GM21367 (cell line): ENCODE measurements around the gene HS3ST3B1.

Experiments used
- ATAC-seq: cut with Tn5 transposase; IDR thresholded peaks from one replicate; pipeline ENCODE4 v1.9.1; 2021; ENCODE audit not compliant: unreplicated experiment

HS3ST3B1 gene

DNA sequence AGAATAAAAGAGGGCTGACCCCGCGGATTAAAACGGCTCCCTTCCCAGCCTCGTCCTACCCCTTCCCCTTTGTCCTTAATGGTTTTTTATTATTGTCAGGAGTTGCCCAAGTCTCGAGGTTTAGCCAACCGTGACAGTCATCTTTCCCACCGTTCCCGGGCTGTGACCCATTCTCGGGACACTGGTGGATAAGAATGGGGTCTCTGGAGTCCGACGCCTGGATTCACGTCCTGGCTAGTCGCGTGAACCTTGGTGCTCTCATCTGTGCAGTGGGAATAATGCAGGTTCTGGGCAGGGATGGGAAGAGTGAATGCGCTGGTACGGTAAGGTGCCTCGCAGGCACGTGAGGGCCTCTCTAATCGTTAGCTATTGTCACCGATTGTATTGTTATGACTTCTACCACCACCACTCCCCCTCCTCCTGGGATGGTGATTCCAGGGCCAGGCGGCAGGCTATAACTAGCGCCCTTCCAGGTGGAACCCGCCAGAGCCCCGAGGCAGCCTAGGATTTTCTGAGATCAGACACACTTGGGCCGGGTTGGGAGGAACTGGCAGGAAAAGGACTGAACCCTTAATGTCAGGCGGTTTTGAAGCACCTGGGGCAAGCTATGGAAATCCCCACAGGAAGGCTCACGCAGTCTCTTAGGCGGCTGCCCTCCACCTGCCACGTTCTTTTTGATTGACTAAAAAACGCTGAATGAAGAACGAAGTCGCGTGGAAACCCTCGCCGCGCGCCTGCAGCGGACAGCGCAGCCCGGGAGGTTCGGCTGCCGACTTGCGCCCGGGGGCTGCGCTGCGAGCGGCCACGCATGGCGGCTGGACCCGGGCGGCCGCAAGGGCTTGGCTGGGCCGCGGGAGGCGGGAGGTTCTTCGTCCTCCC is 2.7 kb downstream of the HS3ST3B1 start:
- no peak for ATAC-seq

DNA sequence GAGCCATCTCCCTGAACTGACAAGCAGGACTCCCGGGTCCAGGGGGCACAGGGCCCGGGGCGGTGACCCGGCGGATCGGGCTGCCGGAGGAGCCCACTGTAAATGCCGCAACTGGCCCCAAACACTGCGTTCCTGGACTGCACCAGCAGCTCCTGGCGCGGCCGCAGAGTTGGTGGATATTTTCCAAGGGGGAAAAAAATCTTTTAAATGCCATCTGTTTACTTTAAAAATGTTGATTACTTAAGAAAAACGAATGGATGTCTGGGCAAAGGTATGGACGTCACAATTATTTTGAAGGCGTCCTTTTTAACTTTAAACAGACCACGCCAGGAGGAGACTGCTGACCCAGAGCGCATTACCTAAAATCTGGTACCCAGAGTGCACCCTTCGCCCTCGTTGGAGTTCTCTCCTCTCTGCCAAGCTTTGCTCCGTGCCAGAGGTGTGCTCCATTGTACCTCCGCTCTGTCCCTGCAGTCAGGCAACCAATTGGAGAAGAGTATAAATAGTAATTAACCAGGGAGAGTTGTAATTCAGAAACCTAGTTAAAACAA is 3.4 kb downstream of the HS3ST3B1 start:
- ATAC-seq = no peak

DNA sequence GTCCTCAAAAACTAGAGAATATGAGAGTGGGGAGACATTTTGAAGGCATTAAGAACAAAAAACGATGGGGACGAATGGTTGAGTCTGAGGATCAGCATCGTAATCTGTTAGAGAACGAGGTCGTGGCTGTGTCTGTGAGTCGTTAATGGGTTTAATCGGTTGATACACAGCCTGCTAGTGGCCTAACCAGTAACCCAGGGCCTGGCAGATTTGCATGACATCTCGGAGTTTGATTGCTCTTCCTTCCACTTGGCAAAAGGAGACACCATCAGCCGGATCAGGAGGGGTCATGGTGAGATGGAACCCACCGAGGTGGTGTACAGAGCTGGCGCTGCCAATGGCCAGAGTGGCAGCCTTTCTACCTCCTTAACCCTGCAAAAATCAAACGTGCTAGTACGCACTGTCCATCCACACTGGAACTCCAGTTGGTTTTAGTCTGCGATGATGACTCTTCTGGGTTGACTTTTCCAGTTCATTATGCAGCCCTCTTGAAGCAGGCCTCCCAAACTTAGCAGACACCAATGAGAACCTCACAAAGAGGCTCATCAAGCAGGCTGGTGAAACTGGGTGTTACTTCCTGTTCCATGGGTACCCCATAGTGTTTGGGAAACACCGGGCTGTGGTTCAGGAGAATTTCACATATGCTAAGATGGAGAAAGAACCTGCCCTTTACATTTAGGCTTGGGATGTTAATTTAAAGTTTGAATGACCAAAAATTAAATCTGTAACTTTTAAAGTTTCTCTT is 4.1 kb downstream of the HS3ST3B1 start:
- ATAC-seq = no peak

DNA sequence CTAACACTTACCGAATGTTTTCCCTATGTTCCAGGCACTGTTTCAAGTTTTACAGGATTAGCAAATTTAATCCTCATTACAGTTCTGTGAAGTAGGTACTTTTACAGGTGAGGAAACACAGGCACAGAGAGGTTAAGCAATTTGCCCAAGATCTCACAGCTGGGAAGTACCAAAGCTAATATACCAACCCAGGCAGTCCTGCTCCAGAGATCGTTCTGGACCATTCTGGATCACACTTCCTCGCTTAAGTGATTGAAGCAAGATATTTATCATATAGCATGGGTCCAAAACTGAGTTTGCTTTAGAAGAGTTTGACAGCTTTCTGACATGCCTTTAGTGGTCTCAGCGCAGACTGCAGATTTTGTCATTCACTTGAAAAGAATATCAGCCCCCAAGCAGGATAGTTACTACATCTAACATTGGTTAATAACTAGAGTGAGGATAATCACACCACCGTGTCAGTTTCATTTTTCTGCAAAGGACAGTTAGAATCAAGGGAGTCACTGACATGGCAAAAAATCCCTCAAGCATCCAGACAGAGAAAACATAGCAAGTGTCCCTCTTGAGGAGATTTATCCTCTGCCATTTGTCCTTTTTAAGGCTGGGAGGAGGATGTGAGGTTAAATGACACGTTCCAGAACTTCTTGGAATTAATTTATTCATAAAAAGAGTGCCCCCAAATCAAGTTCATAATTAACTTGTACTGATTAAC is 5.1 kb downstream of the HS3ST3B1 start:
- ATAC-seq = no peak

DNA sequence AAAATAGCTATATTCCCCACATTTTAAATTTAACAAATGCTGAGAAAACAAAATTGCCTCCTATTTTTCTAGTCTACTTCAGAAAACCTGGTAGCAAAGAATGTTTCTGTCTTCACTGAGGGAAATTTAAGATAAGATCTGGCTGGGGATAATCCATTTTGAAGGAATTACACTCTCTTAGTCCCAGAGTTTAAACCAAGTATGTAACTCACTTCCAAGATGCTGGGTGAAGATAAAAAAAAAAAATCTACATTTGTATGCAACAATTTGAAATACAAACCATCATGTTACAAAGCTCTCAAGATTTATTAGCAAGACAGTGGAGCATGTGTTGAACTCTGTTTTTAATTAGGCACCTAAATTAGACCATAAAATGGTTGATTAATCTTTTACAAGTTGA is 5.7 kb downstream of the HS3ST3B1 start:
- no peak for ATAC-seq

DNA sequence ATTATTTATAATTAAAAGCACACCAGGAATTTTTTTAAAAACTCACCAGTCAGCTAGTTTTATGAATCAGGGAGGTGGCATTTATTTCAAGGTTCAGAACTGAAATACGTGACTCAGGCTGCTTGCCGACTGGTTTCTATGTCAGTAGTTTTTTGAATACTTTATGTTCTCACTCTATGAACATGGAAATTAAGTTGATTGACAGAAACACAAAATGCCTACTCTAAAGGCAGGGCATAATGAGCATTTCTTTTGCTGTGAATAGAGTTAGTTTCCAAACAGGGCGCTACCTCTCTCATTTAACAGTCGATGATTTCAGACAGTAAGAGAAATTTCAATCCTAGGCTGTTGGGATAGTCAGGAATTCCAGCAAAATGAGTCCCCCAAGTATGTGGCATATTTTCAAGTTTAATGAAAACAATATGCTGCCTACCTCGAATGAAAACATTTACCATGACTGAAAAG is 6.7 kb downstream of the HS3ST3B1 start:
- ATAC-seq = no peak

DNA sequence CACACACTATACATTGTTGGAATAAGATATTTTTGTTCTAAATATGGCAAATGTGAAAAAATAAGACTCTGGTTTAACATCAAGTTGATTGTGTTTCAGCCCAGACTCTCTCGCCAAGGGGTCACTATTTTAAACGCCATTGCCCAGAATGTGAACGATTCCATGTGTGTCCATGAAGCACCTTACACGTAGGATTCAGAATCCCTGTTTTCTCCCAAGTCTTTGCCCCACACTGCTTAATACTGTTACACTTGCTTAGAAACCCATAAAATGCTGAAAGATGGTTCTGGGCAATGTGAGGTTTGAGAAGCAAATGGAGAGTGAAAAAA is 7.7 kb downstream of the HS3ST3B1 start:
- ATAC-seq = no peak

DNA sequence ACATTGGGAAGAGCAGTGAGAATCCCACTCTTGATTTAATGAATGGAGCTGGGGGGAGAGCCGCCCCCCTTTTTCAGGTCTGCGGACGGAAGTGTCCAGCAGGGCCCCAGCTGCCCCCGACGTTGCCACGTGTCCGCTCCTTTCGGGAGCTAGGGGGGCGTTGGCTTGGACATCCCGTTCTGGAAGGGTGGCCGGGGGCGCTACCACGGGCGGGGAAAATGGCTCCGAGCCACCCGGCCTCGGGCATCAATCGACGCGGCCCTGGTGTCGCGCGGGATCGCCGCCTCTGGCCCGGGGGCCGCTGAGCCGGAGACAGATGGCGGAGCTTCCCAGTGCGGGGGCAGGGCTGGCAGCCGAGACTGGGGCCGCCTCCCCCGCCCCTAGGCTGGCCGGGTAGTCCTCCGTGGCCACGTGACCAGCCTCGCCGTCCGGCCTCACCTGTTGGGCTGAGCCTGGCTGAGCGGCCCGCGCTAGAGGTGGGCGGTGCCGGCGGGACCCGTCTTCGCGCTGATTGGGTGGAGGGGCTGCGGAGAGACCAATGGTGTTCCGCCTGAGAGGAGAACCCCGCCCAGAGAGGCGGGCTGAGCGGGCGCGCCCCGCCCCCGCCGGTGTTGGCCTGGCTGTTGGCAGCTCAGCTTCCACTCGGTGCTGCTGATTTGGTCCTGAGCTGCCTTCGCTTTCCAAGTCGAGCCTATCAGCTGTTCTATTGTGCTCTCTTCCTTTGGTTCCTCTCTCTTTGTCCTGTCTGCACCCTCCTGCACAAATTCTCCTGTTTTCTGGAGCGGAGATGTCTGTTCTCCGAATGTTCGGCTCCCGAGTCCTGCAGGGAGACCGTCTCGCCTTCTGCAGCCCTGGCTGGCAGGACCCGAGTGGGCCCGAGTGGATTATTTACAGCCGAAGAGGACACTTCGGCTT is 8.3 kb downstream of the HS3ST3B1 start:
- ATAC-seq = no peak

DNA sequence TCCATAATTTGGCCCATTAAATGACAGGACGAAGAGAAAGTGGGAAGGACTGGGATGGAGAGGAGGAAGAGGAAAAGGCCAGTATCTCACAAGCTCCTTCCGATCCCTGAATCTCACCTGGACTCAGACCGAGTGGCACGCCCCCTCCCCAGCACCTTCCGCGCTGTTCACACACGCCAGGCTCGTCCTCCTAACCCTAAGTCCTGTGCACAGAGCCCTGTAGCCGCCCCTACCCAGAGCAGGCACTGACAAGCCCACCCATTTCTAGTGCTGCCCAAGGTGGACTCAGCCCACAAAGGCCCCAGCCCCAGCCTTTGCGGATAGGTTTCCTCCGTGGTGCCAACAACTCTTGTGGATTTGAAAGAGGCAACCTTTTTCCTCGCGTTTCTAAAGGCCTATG is 9.2 kb downstream of the HS3ST3B1 start:
- ATAC-seq = no peak

DNA sequence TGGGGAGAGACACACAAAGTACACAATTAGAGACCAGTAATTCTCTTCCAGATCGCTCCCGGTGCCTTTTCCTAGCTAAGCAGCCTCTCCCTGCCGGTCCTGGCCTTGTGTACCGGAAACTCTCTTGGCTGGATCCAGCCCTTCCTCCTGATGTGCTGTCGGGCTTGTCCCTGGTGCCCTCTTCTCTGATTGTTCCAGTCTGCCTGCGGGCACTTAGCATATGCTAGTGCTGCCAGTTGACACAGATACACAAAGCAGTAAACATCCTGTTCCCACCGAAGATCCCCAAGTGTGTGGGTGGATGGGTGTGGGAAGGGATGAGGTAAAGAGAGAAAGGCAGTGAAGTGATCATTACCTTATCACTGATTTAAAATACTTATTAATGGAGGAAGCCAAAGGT is 9.7 kb downstream of the HS3ST3B1 start:
- ATAC-seq = no peak

DNA sequence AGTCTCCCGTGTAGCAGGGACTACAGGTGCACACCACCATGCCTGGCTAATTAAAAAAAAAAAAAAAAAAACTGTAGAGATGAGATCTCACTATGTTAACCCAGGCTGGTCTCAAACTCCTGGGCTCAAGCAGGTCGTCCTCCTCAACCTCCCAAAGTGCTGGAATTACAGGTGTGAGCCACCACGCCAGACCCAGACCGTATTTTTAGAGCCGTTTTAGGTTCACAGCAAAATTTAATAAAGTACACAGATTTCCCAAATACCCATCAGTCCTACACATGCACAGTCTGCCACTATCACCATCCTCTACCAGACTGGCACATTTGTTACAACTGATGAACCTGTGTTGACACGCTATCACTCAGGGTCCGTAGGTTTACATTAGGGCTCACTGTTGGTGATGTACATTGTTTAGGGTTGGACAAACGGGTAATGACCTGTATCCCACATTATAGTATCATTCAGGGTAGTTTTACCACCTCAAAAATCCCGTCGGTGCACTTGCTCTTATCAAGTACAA is 10.4 kb downstream of the HS3ST3B1 start:
- ATAC-seq = no peak

DNA sequence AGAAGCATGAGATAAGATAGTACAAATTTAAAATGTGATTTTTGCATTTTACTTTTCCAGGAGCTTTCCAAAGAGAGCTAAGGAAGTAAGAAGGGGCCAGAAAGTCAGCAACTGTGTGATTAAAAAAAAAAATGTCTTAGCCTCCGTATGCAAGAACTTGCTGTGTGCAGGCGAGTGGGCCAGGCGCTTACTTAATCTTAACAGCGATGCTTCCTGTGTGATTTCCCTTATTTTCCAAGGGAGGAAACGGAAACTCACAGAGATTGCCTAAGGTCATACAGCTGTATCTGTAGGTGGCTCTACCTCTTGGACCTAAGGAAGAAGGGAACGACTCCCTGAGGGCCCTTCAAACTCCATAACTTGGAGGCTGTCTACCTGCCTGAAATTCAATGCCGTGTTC is 11.1 kb downstream of the HS3ST3B1 start:
- no peak for ATAC-seq

DNA sequence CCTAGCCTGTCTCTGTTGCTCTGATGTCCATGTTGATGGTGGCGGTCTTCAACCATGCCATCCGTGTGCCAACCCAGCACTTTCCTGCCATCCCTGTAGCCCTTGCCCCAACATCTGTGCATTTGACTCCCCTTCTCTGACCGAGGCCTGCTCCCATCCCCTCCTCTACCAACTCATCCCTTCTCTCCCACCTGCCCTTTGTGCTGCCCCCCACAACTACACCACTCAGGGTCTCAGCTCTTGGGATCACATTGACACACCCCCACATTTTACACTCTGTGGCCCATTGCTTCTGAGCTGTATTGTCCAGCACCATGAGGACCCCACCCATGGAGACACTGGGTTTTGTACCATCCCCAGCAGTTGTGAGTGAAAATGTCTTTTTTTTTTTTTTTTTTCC is 11.6 kb downstream of the HS3ST3B1 start:
- ATAC-seq = no peak

DNA sequence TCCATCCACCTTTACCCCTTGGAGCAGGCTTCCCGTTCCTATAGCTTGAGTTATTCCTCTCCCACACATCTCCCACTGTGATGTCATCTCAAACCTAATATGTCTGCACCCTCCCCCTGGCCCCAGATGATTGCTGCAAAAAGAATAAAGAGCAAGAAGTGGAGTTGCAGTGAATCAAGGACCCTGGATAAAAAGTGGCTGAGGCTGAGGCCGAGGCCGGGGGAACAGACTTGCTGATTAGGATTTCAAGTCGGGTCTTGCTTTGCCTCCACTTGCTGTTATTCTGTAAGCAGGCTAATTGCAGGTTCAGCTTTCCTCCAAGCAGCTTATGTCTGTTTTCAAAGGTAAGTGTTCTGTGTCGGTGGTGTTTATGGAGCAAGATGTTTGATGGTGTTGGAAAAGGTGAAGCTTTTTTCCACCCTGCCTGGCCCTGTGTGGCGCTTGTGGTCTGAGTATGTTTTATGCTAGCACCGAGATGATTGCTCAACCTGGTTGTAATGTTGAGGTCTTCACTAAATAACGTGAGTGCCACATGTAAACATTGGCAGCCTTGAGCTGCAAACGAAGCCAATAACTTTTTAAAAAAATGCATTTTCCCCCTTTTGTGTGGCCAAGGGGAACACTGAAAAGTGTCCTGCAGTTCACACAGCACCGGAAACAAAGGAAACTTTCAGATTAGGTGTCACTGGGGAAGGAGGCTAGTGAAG is 15.4 kb downstream of the HS3ST3B1 start:
- no peak for ATAC-seq

DNA sequence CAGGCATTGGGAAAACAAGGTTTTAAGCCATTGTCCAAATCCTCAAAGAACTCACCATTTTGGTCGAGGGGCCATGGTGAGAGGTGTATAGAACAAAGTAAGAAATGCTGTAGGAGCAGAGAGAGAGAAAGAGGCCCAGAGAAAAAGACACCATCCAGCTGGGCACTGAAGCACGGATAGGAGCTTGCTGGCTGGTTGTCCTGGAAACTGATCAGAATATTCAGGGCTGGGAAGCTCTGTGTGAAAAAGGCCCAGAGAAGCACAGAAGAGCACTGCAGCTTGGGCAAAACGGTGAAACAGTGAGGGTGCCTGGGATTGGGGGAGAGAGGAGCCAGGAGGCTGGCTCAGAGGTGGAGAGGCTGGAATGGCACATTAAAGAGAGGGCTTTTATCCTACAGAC is 16.5 kb downstream of the HS3ST3B1 start:
- no peak for ATAC-seq

DNA sequence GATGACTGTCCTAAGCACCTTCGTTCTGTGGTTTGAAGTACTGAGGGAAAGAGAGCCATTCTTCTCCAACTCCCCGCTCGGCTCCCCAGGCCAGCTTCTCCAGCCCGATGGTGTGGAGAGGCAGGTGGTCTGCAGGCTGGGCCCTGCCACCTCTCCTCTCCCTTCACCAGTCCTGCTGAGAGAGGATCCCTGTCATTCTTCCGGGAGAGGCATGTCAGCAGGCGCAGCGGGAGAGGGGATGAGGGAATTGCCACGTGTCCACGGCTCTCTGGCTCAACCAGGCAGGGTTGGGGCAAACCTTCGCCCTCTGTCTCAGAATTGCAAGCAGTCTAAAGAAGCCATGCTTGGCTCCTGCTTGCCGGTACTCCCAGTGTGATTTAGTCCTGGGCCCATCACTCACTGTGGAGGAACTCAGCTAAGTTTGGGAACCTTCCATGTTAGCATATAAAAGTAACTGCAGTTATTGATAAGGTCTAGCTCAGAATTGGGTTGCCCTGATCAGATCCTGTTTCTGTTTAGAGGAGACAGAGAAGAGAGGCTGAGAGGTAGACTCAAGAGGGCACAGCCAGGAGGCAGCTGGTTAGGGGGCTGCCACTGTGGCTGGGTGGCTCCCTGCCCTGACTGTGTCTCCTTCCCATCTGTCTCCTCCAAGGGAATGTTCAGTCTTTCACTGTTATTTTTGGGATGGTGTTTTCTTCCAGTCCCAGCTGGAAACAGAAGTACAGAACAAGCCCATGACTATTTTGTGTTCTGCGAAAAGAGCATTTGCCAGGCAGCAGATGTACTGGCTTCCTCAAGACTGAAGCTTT is 17.4 kb downstream of the HS3ST3B1 start:
- ATAC-seq = no peak

DNA sequence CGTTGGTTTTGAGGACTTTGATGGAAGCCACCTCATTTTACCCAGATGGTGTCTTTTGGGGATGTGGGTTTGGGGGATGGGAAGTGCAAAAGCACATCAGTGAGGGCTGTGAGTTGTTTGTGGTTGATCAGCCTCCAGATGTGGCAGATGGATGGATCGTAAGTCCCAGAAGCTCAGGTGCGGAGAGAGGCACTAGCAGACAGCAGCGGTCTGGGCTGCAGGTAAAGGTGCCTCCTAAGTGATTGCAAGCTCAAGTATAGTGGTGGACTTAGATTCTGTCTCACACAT is 18.0 kb downstream of the HS3ST3B1 start:
- no peak for ATAC-seq

DNA sequence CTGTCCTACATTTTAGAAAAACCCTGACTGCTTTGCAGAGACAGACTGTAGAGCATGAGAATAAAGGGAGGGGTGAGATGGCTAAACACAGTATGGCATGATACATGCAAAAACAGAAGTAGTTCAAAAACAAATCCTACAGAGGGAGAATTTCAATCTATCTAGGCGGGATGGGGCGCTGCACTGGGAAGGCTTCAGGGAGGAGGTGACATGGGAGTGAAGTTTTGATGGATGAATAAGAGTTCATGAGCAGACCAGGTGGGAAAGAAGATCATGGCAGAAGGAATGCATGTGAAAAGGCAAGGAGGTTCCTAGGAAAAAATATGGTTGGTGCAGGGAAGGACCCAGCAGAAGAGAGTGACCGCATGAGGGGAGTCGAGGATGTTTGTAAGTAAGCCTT is 19.2 kb downstream of the HS3ST3B1 start:
- no peak for ATAC-seq
